HG03196 (cell line): Measurements from ENCODE around the gene SPATA13.
A peak's percentile ranks its signal among the peaks of the same experiment; 100 is the strongest.
"Not testable (repeated sequence)": the region's sequence is repeated elsewhere in the genome, so short reads cannot be mapped to it uniquely, and the experiment has no call there.

Experiments
- ATAC-seq: cut with Tn5 transposase; IDR thresholded peaks from one replicate; pipeline ENCODE4 v1.9.1; 2021; ENCODE audit not compliant: unreplicated experiment

The SPATA13 gene

DNA sequence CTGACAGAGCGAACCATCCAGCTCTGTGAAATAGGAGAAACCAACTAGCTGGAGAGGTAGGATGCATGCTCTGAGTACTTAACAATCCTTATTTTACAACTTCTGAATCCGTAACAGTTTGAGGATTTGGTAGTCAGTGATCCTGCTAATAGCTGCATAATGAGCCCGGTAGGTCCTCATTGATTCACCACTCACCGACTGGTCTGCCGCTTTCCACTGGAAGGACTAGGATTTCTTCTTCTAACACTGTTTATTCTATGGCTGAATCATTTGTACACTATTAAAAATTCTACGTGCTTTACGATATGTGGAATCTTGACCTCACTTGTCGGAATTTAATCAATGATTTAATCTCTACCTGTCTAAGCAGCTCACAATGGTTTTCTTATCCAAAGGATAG, 33.9 kb downstream of the SPATA13 start:
- no peak for ATAC-seq

GRCh38 chr13:24195626-24196025, 35.1 kb downstream of the SPATA13 start:
- no peak for ATAC-seq

- no peak for ATAC-seq
Measured at GRCh38 chr13:24196593-24197197, 36.2 kb downstream of the SPATA13 start.

DNA sequence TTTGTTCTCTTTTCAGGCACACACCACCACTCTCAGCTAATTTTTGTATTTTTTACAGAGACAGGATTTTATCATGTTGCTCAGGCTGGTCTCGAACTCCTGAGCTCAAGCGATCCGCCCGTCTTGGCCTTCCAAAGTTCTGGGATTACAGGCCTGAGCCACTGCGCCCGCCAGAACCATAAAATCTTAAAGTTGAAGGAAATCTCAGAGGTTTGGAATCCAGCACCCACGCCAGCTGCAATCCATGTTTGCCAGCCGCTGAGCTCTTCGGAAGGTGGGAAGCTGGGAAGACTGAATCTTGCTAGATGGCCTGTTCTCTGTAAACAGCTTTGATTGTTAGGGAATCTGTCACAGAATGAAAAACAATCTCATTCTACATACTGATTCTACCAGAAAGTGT, 38.5 kb downstream of the SPATA13 start:
- ATAC-seq: no peak

DNA sequence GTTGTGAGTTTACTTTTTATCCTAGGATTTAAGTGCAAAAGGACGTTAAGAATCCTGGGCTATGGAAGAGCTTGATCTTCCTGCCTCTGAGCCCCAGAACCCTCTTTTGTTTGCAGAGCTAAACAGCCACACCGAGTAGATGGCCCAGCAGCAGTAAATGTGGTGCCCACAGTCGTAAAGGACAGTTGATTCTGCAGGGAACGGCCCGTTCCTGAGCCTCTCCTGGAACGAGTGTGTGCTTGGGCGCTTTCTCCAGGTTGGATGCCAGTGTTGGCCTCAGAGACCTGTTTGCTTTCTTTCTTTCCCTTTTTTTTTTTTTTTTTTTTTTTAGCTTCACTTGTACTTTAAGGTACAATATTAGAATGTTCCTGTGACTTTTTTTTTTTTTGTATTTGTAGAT, 41.7 kb downstream of the SPATA13 start:
- no peak for ATAC-seq

- ATAC-seq: no peak
Measured at GRCh38 chr13:24203273-24203672, 42.8 kb downstream of the SPATA13 start.

GRCh38 chr13:24203811-24204210, 43.3 kb downstream of the SPATA13 start:
- no peak for ATAC-seq

DNA sequence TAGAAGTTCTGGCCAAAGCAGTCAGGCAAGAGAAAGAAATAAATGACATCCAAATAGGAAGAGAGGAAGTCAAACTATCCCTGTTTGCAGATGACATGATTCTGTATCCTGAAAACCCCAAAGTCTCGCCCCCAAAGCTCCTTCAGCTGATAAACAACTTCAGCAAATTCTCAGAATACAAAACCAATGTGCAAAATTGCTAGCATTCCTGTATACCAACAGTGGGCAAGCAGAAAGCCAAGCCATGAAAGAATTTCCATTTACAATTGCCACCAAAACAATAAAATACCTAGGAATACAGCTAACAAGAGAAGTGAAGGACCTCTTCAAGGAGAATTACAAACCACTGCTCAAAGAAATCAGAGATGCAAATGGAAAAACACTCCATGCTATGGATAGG, 44.6 kb downstream of the SPATA13 start:
- not testable (repeated sequence) for ATAC-seq

DNA sequence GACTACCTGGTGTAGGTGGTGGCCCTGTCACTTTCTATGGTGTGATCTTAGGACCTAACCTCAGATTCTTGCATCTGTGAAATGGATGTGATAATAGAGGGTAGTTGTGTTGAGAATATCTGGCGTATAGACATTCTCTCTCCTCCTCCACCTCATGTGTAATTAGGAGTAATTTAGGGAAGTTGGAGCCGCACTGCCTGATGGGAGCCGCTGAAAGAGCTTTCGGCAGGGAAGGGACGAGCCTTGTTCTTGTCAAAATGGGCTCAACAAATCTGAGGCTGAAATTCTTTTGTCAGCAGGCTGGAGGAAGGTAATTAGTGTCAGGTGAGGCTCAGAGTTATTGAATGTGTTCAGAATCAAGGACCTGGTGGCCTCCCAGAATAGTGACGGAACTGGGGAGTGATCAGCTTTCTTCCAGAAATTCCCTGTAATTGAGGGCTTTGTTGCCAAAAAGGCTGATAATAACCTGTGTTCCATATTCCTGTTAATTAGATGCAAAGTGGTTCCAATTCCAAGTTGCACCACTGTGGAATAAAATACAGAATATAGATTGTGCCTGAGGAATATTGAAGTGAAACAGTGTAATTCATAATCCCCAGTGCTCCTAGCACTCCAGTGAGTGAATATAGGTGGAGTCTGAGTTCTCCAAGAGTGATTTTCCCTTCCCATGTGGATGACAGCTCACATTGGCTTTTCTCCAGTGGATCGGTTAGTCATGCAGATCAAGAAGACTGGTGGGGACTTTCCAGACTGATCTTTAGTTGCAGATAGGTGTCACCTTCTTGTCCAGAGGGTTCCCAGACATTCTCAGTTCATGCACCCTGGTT, 47.5 kb downstream of the SPATA13 start:
- ATAC-seq: no peak

DNA sequence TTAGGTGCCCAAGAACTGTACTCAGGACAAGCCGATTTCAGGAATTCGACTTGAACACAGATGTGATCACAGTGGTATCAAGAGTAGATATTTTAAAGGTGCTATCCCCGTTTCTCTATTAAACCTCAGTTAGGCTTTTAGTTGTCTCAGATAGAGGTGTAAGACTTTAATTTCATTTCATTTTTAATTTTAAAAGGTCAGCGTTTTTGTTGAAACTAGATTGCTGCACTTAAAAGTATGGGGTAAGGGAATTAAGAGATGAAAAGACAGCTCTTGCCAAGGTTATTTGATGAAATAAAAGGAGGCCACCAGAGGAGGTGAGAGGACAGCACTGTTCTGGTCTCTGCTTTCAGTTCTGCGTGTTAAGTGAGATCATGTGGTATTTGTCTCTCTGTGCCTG, 48.6 kb downstream of the SPATA13 start:
- ATAC-seq: no peak

DNA sequence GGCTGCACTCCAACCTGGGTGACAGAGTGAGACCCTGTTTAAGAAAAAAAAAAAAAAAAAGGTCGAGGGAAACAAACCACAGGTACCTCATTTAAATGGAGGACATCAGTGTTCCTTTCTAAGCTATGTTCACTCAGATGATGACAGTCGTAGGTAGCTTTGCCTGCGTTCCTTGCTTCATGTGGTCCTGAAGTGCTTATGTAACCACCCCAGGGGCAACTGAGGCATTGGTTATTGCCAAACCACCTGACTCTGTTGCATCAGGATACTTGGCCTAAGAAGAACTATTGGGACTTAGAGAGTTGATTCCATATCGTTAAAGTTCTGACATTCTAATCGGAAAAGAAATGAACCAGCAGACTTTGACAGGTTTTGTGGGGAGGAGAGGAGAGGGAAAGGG, 51.7 kb downstream of the SPATA13 start:
- ATAC-seq: no peak

DNA sequence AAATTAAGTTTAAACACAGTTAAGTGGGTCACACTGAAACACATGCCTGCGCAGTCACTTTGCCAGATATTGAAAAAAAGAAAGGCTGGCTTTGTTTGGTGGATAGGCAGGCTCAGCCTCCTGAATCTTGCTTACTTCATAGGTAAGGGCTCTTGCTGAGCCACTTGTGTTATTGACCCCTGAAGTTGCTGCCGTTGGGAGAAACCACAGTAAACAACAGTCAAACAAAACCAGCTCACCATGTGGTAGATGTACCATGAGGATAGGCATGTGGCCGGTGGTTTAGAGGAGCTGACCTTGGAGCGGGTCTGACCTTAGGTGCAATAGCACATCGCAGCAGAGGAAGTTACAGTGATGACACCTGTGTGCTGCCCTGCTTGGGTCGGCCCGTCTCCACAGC, 52.2 kb downstream of the SPATA13 start:
- ATAC-seq: no peak

GRCh38 chr13:24213932-24214331, 53.4 kb downstream of the SPATA13 start:
- no peak for ATAC-seq

- ATAC-seq: no peak
Measured at GRCh38 chr13:24214528-24214927, 54.0 kb downstream of the SPATA13 start.

- ATAC-seq: peak; percentile 66
Measured at GRCh38 chr13:24215126-24215525, 54.6 kb downstream of the SPATA13 start.

DNA sequence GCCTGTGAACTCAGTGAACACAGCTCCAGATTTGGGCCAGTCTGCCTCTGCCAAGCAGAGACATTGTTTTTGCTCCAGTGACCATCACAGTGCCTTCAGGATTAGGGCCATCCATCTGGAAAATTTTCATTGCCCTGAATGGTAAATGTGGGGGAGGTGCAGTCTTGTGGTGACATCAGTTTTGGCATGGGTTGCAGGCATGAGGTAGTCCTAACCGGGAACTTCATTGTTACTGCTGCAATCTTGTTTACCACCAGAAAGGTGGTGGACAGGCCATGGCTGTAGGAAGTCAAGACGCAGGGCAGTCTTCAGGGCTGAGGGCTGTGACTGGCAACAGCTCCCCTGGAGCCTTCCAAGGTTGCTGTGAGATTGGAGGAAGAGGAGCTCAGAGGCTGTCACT, 55.2 kb downstream of the SPATA13 start:
- peak; percentile 5 for ATAC-seq

DNA sequence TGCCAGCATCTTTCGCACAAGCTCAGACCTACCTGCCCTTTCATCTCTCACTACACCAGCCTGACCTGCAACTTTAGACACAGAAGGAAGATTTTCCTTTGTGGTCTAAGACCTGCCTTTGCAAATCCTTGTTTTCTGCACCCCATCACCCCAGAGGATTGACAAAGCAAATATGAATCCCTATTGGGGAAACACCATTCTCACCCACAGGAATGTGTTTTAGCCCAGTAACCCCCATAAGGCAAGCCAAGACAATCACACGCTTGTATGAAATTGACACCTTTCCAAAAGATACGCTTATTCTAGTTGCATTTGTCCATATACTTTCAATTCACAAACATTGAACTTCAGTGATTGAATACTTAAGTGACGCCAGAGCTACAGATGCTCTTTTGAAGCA, 55.7 kb downstream of the SPATA13 start:
- no peak for ATAC-seq

- not testable (repeated sequence) for ATAC-seq
Measured at GRCh38 chr13:24216779-24217178, 56.3 kb downstream of the SPATA13 start.

- no peak for ATAC-seq
Measured at GRCh38 chr13:24217601-24218281, 57.2 kb downstream of the SPATA13 start.

DNA sequence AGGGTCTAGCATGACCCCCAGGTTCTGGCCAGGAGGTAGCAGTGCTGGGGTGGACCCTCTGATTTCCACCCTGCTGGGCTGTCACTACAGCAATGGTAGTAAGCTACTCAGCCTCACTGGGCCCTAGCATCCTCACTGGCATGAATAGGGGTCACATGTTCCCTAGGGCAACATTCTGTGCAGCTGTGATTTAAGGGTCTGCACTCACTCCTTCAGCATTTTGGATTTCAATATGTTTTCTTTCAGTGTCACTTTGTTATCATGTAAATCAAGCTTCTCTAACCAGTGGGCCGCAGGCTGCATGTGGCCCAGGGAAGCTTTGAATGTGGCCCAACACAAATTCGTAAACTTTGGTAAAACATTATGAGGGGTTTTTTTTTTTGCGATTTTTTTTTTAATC, 57.8 kb downstream of the SPATA13 start:
- ATAC-seq: no peak

- no peak for ATAC-seq
Measured at GRCh38 chr13:24218977-24219376, 58.5 kb downstream of the SPATA13 start.

DNA sequence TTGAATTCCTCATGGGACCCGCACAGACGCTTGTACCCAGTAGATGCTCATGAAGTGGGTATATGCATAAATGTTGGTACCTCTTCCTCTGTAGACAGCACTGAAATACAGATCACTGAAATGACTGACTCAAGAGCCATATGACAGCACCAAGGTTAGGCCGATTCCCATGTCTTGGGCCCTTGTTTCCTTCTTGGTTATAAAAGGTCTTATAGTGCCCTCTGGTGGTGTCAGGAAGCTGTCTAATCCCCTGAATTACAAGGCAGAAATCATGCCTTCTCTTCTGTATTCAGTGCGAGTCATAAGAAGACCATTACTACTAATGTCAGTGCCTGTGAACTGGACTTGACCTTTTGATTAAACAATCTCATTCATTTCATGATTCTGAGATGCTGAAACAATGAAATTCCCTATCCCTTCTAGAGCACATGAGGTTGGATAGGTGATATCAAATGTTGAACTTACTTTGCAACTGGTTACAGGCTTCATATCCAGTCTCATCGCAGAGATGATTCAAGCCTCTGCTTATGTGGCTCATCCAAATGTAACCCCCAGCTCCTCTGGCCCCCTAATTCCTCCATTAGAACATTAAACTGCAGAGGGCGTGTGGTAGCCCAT, 59.7 kb downstream of the SPATA13 start:
- no peak for ATAC-seq
